ENCODE results near the gene GFOD2.
"Not testable (repeated sequence)": the region's sequence is repeated elsewhere in the genome, so short reads cannot be mapped to it uniquely, and the experiment has no call there.

The GFOD2 gene

DNA sequence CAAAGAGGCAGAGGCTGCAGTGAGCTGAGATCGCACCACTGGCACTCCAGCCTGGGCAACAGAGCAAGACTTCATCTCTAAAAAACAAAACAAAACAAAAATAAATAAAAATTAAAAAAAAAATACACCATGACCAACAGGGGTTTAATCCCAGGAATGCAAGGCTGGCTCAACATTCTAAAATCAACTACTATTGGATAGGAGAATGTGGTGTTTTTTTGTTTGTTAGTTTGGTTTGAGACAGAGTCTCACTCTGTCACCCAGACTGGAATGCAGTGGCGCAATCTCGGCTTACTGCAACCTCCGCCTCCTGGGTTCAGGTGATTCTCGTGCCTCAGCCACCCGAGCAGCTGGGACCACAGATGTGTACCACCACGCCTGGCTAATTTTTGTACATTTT, 19.9 kb downstream of the GFOD2 start:
- DNase-seq, result no peak

DNA sequence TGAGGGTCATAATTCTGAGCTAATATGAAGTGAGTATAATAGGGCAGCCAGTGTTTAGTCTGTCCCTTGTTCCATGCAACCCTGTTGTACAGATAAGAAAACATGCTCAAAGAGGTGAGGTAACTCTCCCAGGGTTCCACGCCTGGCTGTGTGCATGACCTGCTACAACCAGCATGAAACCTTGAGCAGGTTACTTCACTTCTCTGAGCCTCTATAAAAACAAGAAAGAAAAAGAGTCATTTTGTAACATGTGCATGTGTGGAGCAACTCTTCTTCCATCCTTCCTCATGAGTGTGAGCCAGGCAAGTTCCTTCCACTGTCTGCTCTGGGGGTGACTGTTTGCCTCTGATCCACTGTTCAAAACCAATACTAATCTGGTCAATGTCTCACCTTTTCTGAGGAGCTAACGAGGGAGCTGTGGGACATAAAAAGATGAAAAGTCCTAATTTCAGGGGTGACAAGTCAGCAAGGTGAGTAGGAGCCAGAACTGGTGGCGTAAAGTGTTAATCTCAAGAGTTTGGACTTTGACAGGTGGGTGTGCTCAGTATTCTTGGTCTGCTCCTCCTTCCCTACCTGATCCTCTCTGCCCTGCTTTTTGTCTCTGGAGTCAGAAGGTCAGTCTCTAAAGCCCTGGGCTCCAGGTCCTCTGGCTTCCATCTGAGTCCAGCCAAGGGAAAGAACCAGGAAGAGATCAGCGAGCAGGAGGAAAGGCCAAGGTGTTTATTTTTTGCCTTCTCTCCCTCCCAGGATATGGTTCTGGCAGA, 21.5 kb downstream of the GFOD2 start:
- DNase-seq, result no peak

DNA sequence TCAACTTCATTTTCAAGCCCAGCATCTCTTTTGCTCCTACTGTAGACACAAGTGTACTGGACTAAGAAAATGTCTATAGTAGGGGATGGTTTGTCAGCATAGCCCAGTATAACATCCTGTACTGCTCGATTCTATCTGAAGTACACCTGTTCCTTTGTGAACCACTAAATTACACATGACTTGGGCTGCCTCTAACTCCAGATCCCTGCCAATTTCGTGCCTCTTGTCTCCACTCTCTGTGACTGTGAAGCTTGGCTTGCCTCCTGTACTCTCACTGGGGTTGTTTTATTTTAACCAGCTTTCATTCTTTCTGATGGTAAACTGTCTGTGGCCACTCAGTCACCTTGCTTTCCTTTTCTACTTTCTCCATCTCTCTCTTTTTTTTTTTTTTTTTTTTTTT, 24.5 kb downstream of the GFOD2 start:
- no peak for DNase-seq

DNA sequence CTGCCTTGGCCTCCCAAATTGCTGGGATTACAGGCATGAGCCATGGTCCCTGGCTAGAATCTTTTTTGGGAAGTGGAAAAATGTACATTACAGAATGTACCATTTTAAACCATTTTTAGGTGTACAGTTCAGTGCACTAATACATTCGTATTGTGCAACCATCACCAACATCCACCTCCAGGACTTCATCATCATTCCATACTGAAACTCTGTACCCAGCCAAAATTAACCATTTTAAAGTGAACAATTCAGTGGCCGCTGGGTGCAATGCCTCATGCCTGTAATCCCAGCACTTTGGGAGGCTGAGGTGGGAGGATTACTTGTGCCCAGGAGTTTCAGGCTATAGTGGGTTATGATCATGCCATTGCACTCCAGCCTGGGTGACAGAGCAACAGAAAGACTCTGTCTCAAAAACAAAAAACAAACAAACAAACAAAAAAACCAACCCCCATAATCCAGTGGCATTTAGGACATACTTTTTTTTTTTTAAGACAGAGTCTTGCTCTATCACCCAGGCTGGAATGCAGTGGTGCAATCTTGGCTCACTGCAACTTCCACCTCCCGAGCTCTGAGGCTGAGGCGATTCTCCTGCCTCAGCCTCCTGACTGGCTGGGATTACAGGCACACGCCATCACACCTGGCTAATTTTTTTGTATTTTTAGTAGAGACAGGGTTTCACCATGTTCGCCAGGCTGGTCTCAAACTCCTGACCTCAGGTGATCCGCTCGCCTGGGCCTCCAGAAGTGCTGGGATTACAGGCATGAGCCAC, 25.4 kb downstream of the GFOD2 start:
- not testable (repeated sequence) for DNase-seq

DNA sequence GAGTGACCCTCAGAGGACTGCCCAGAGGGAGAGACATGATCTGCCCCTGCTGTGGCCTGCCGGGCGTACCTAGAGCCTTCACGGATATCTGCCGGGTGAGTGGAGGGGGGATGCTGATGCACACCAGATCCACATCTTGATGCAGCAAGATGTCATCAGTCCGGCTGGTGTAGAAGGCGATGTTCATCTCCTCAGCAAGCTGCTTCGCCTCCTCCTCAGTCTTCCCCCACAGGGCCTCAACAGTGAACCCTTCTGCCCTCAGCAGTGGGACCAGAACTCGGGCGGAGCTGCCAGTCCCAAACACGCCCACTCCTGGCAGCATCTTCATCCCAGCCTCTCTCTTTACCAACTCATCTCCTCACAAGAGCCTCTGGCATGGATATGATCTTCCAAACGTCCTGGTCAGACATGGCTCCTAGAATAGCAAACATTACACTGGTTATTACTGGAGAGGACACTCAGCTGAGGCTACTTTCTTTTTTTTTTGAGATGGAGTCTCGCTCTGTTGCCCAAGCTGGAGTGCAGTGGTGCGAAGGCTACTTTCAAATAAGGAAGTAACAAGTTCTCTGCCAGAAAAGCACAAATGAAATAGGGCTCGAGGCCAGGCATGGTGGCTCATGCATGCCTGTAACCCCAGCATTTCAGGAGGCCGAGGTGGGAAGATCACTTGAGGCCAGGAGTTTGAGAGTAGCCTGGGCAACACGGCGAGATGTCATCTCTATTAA, 33.6 kb downstream of the GFOD2 start:
- no peak for DNase-seq

DNA sequence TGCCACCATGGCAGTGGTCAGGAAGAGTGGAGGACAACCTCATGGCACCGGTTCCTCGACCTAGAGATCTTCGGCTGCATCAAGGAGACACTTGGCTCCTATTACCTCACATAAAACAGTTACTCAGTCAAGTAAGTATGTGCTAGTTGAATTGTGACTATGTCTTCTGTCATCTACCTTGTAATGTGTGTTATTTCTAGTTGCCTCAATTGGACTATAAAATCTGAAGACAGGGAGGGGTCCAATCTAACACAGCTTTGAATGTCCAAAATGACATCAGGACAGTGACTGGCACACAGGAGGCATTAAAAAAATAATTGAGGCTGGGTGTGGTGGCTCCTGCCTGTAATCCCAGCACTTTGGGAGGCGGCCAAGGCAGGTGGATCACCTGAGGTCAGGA, 35.3 kb downstream of the GFOD2 start:
- no peak for DNase-seq

DNA sequence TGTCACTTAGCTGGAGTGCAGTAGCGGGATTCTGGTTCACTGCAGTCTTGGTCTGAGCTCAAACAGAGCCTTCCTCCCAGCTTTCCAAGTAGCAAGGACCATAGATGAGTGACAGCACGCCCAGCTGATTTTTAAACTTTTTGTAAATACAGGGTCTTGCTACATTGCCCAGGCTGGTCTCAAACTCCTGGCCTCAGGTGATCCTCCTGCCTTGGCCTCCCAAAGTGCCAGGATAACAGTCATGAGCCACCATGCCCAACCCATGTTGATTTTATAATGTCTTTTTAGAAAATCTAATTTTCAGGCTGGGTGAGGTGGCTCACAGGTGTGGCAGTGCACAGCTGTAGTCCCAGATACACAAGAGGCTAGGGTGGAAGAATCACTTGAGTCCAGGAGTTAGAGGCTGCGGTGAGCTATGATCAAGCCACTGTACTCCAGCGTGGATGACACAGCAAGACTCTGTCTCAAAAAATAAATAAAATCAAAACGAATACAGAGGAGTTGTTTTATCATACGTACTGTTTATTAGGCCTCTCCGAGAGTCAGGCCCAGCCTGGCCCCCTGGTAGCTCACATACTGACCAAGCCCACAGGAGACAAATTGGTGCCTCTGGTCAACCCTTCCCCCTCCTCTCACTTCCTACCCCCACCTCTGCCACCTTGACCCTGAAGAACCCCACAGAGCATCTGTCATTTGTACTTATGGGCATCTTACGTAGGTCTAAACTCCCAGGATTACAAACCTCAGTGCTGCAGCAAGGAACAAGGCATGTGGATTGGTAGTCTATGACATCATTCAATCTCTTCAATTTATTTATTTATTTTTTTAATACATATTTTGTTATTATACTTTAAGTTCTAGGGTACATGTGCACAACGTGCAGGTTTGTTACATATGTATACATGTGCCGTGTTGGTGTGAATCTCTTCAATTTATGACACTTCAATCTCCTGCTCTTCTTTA, 38.9 kb downstream of the GFOD2 start:
- no peak for DNase-seq

DNA sequence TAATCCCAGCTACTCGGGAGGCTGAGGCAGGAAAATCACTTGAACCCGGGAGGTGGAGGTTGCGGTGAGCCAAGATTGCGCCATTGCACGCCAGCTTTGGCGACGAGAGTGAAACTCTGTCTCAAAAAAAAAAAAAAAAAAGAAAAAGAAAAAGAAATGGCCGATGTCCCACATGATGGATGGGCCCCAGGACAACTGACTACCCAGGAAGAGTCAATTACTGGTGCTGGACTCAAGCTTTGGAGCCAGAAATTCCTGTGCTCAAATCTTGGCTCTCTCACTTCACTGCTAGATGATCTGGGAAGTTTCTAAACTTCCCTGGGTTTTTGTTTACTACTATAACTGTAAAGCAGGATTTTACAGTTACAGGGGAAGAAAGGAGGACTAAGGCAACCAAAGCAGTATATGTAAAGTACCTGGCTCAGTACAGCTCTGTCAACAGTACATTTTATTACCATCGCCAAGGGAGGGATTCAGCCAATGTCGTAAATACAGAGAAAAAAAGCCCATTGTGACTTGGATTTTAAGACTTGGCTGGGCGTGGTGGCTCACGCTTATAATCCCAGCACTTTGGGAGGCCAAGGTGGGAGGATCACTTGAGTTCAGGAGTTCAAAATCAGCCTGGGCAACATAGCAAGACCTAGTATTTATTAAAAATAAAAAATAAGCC, 40.6 kb downstream of the GFOD2 start:
- no peak for DNase-seq

DNA sequence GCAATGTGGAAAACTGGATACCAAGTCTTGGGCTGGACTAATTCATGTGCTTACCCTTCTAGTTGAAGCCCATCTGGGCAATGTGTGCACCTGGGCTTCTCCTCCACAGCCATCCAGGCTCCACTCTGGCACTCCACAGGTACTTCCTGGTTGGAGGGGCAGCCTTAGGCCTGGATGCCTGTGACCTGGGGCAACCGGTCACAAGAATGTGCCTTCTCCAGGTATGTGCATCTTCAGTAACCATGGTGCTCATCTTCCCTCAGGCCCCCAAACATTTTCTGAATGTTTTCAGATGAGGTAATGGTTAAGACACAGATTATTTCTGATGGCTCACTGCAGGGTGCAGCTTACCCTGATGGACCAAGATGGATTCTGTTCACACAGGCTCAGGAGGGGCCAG, 41.4 kb downstream of the GFOD2 start:
- no peak for DNase-seq

DNA sequence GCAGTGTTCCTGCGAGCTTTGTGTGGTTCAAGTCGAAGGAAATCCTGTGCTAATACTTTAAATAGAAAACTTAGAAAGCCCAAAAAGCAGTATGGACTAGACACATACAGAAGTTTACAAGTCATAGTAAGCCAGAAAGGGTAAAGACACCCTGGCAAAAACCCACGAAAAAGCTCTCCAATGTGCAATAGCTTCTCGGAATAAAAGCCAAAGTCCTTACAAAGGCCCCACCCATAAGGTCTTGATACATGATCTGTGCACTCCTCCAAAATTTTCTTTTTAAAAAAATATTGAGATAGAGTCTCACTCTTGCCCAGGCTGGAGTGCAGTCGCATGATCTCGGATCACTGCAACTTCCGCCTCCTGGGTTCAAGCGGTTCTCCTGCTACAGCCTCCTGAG, 42.2 kb downstream of the GFOD2 start:
- no peak for DNase-seq

DNA sequence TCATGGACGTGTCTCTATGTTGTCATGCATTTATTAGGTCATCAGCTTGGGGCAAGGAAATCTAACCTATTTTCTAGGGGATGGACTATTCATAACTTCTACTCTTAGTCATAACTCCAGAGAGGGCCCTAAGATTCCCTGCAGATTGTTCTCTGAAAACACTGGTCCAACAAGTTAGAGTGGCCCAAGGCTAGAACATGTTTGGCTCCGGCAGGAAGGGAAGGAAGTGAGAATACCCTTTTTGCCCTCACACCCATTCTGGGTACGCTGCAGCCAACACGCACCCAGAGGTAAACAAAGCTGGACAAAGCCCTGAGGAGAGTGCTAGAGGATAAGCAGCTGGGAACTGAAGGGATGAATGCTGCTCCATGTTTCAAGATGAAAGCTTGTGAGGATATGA, 42.6 kb downstream of the GFOD2 start:
- no peak for DNase-seq

DNA sequence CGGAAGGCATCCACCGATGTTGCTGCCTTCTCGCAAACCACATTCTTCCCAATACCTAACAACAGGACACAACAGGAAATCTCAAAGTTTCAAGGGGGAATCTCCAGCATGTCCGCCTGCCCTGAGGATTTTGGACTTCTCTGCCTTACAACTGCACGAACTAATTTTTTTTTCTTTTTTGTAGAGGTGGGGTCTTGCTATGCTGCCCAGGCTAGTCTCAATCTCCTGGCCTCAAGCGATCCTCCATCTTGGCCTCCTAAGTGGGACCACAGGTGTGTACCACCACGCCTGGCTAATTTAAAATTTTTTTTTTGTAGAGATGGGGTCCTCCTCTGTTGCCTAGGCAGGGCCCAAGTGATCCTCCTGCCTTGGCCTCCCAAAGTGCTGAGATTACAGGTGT, 43.1 kb downstream of the GFOD2 start:
- no peak for DNase-seq

DNA sequence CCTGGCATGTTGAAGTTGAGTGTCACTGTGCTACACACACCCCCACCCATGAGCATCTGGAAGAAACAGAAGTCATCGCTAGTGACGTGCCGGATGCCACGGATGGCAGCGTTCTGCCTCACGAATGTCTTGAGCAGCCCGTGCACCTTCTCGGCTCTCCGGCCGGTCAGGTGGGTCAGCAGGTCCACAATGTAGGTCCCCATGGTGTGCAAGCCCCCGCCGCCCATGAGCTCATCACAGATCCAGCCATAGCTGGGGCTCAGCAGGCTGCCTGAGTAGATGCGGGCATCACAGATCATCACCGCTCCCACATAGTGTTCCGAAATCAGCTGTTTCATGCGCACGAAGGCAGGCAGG, 43.6 kb downstream of the GFOD2 start:
- DNase-seq, result no peak

DNA sequence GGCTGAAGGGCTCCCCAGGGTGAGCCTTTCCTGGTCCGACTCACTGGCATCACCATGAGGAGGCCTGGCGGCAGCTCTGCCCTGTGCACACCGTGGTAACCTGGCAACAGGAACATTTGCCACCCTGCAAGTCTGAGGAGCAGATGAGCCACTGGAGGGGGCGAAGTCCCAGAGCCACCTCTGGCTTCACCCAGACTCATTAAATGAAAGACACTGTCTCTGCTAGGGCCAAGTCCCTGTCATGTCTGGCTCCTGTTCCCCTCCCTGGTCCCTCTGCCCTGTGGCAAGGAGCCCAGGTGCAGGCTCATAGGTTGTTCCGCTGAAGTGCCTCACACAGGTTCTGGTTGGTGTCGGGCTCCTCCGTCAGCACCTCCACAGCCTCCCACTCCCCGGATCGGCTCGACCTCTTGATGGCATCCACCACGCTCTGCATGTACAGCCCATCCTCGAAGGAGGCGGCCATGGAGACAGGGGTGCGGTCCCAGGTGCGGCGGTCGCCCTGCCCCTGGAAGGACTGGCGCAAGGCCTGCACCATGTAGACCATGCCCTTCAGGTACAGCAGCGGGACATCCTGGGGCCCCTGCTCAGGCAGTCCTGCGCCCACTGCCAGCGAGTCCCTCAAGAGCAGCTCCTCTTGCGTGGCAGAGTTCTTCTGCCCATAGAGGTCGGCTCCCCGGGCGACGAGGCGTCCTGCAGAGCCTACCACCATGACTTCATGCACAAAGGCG, 44.1 kb downstream of the GFOD2 start:
- no peak for DNase-seq

DNA sequence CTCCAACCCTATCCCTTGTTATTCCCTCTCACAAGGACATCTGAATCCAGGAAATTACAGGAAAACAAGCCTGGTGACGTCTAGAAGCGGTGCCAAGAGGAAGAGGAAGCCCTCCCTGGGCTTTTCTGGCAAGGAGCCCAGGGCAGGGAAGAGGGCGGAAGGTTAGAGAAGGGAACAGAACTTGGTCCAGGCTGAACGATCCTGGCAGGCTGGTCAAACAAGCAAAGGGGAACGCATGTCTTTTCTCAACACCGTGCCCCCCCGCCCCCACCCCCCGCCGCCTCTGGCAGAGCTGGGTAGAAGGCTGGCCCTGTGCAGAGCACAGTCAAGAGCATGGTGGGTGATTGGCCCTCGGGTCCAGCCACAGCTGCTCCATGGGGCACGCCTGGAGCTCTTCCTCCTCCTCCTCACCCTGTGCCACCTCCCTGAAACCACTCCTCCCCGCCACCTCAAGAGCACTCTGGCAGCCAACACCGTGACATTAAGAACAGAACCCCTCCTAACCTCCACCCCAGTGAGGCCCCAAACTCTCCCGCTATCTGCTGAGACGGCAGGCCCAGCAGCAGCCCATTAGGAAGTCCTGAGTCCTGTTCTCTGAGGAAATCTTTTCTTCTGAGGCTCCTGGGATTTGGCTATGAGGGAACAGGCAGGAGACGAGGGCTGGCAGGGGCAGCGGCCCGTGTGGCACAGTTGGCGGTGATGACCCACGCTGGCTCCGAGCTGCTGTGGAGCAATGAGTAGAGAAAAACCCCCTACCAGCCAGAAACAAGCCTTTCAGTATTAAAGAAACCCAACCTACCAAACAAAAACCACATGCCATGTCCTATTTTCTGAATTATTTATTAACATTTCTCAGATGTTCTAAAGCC, 45.2 kb downstream of the GFOD2 start:
- no peak for DNase-seq

DNA sequence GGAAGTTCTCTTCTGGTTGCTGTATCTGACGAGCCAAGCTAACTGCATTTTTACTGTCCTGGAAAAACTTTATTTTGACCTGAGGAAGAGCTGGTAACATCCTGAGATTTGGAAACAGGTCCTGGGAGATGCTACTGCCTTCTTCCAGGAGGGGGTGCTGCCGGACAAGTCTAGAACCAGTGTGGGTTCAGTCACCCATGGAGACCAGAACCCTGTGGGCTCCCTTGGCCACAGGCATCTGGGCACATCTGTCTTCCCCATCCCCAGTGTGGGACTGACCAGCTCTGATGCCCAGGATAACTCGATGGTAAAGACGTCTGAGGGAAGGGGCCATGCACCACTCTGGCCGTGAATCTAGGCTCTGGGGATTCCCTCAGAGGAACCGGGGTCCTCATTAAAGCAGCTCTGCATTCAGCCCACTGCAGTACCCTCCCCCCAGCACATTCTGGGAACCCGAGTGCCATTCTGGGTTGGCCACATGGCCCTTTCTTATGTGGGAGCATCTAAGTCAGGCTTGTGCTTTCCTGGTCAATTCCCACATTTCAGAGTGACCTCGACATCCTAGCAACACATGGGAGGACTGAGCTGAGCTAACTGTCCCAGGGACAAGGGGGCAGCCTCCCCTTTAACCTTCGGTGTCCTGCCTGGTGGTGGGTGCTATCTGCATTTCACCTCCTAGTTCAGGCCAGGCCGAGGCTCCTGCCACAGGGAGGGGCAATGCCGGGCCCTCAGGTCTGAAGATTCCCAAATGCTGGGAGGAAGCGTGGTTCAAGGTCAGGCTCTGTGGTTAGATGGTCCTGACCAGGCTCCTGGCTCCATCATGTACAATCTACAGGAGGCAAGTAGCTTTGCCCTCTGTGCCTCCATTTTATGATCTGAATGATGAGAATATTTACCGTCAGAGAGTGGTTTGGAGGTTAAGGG, 46.1 kb downstream of the GFOD2 start:
- DNase-seq, result no peak

DNA sequence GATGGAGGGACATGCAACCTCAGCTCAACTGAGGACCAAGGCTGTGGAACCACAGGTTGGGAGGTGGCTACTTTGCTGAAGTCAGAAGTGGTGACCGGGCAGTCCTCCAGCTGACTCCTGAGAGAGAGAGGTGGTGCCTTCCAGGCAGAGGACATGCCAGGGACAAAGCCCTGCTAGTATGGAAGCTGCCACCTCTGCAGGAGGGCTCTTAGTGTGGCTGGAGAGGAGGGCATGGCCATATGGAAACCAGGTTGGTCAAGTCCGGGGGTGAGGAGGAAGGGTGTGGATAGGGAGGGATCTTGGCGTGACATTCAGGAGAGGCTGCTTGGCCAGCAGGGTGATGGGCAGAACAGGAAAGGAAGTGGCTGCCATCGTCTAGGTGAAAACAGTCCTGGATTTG, 46.8 kb downstream of the GFOD2 start:
- DNase-seq, result no peak

DNA sequence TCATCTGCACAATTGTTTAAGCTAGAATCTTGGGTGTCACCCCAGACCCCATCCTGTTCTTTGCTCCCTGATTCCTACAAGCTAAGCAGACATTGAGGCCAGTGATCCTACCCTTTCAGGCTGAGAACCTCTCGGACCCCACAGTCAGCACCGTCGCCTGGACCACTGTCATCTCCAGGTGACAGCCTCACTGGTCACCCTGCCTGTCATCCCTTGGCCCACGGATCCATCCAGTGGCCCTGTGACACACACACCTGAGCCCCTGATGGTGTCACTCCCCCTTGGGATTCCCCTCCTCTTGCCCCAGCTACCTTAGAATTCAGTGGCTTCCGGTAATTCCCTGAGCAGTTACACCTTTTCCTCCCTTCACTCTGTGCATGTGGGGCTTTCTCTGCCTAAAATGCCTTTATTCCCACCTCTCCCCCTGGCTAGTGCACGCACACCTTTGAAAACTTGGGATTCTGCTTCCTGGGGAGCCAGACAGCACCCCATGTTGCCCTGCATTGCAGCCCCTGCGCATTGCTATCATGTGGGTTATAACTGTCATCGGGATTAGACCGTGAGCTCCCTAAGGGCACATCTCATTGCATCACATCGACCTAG, 49.5 kb downstream of the GFOD2 start:
- DNase-seq, result no peak

Measured in SIG-M5 (cell line).